Lower leg skin (tissue), 4 donors: ENCODE measurements around the gene ROR1. TPM values are rescaled to one million over a fixed set of nuclear protein-coding genes. Genes with fewer than 3 reads are reported as not detected.

Source experiments
- DNase-seq, 2 donors: peaks; one replicate each; pipeline ENCODE4 v3.0.0-alpha.2; 2019; ENCODE audit warnings: low spot score in 2 of 2
- H3K4me3 ChIP-seq: fragments of 200-600 bp; sonication (generic); 2 replicates; pipeline ENCODE4 v1.5.1; 2017; ENCODE audit warnings: mild to moderate bottlenecking, low read depth; ENCODE audit not compliant: poor library complexity, severe bottlenecking
- CTCF ChIP-seq, 3 donors: fragments of 450-650 bp; IDR thresholded peaks; one replicate each; pipeline ENCODE4 v1.5.1; 2016; ENCODE audit warnings: antibody characterized with exemption in 3 of 3, mild to moderate bottlenecking in 3 of 3, moderate library complexity in 2 of 3
- POLR2A ChIP-seq, 2 donors: fragments of 450-650 bp; IDR thresholded peaks; one replicate each; pipeline ENCODE4 v1.6.1; 2016 to 2017; ENCODE audit warnings: antibody characterized with exemption in 2 of 2, mild to moderate bottlenecking in 1 of 2, moderate library complexity in 1 of 2
- WGBS, 2 donors: methylation state at CpG; one replicate each; pipeline ENCODE4 v1.1.5; 2018; 5-methylcytosine and 5-hydroxymethylcytosine counted together
- intact Hi-C: fragments of 100-400 bp; cut with DNase I; formaldehyde crosslinking; loops from one replicate; pipeline ENCODE4 v1.15.0; 2023; ENCODE audit warnings: low total_unique reads
- total RNA-seq, 4 donors: library from RNA; depleted of rRNA; stranded (reverse); fragments of >200 nt; gene quantifications; one replicate each; pipeline ENCODE4 v1.1.0, GENCODE V29; 2016

ROR1 gene
- 10 to 100 TPM; 12.9 to 28.6 (median 22.5) TPM for total RNA-seq

DNA sequence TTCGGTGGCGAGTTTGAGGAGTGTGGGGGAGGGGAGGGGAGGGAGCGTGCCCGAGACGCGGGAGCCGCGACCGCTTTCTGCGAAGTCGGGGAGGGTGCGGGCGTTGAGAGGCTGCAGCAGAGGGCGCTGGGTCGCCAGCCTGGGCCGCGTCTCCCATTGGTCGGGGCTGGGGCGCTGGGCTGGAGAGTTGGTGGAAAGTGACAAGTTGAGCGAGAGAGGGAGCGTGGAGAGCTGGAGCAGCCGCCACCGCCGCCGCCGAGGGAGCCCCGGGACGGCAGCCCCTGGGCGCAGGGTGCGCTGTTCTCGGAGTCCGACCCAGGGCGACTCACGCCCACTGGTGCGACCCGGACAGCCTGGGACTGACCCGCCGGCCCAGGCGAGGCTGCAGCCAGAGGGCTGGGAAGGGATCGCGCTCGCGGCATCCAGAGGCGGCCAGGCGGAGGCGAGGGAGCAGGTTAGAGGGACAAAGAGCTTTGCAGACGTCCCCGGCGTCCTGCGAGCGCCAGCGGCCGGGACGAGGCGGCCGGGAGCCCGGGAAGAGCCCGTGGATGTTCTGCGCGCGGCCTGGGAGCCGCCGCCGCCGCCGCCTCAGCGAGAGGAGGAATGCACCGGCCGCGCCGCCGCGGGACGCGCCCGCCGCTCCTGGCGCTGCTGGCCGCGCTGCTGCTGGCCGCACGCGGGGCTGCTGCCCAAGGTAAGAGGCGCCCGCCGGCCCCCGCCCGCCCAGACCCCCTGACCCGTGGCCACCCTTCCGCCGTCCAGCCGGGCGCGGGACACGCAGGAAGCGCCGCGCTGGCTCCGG lies at the start of gene ROR1:
Gene ROR1, plus strand, starts transcription at position 203 of the 802 bp plus-strand sequence.
- peak within 1 kb of the TSS; percentile 57 for H3K4me3 ChIP-seq
- TF ChIP-seq CTCF (IDR thresholded peaks at IDR 0.05) (peak in 1 of 3 donors; percentile 20), POLR2A (IDR thresholded peaks at IDR 0.05) (no peak)
- WGBS, 2 donors, result 1% methylated on average over 41 to 64 of the region's 99 CpGs
- DNase-seq, result peak; percentile 83 to 97
- intact Hi-C loops, result loop anchor here (5.0 kb wide), 1 partner anchor 363 kb away; no protein-coding TSS in a partner anchor

GRCh38 chr1:63724375-63724899 lies 49.4 kb upstream of the ROR1 start:
- intact Hi-C loops, result loop anchor here (10.0 kb wide), 1 partner anchor 440 kb away; no protein-coding TSS in a partner anchor
- 93 to 95% methylated on average over 3 of the region's 3 CpGs for WGBS, 2 donors
- no peak for DNase-seq
- no peak overlapping the region for H3K4me3 ChIP-seq
- TF ChIP-seq CTCF (IDR thresholded peaks at IDR 0.05) (no peak), POLR2A (IDR thresholded peaks at IDR 0.05) (no peak)

DNA sequence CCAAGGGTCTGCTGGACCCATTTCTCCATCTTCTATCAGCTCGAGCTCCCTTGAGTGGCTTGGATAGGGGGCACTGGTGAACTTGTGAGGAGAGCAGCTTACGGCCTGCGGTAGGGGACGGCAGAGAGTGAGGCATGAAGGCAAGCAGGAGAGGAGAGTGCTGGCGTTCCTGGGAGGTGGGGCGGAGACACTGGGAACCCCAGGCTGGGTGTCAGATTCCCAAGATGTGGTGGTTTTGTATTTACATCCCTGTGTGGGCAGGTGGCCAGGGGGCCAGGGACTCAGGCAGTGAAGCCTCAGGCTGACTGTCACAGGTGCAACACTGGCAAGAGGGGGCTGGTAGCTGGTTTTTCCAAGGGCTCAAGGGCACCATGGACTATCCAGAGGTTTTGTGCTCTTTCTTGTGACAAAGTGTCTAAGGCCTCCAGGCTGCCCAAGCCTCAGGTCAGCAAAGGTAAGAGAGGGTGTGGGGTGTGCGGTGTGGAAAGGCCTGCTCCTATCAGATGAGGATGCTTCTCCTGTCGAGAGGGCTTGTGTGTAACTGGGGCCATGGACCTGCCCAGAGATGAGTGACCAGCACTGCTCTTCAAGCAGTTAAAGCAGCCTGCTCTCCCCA lies 45.1 kb upstream of the ROR1 start:
- H3K4me3 ChIP-seq, result no peak overlapping the region
- WGBS, 2 donors, result 93 to 94% methylated on average over 8 of the region's 8 CpGs
- TF ChIP-seq POLR2A (IDR thresholded peaks at IDR 0.05) (no peak), CTCF (IDR thresholded peaks at IDR 0.05) (no peak)
- intact Hi-C loops, result loop anchor here (10.0 kb wide), 1 partner anchor 444 kb away; no protein-coding TSS in a partner anchor
- DNase-seq, result no peak

DNA sequence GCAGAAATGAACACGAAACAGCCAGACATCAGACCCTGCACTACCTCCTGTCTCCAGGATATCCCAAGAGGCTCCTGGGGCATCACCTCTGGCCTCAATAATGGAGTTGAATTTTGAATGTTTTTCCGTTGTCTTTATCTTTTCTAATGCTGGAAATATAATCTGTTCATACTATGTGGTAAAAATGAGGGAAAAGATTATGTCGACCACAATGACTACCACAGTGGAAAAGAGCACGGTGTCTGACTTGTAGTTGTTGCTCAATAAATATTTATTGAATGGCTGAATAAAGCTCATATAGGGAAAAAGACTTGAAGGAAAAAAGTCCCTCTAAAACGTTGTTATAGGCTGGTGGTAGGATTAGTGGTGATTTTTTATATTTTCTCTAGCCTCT lies 44.6 kb upstream of the ROR1 start:
- WGBS, 2 donors, result 84 to 86% methylated on average over 5 of the region's 5 CpGs
- no peak for TF ChIP-seq CTCF (IDR thresholded peaks at IDR 0.05)
- no peak for TF ChIP-seq POLR2A (IDR thresholded peaks at IDR 0.05)
- no peak for DNase-seq
- H3K4me3 ChIP-seq, result no peak overlapping the region
- intact Hi-C loops, result loop anchor here (10.0 kb wide), 1 partner anchor 444 kb away; no protein-coding TSS in a partner anchor

DNA sequence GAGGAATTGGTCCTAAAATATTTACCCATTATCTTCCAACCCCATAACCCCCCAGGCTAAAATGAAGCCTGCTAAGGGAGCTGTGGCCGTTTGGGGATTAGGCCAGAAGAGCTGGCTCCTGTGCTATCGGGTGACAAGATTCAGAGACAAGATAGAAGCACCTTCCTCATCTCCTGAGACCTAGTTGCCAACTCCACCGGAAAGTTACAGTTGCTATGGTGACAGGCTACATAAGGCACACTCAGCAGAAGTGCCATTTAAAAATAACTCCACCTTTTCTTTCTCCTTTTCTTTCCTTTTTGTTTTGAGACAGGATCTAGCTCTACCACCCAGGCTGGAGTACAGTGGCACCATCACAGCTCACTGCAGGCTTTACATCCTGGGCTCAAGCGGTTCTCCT lies 43.6 kb upstream of the ROR1 start:
- intact Hi-C loops, result no loop called here
- TF ChIP-seq POLR2A (IDR thresholded peaks at IDR 0.05), result no peak
- no peak for TF ChIP-seq CTCF (IDR thresholded peaks at IDR 0.05)
- no peak for DNase-seq
- WGBS, 2 donors, result 33 to 40% methylated on average over 4 of the region's 4 CpGs
- H3K4me3 ChIP-seq, result no peak overlapping the region
